BJ (cell line): ENCODE data around the gene CLCN1. TPM values are rescaled to one million over a fixed set of nuclear protein-coding genes. Genes with fewer than 3 reads are reported as not detected.

Source experiments
- CTCF ChIA-PET: fragments of 350-600 bp; formaldehyde crosslinking; extraction: SDS; loops from one replicate; lab custom pipeline; 2021; ENCODE audit warnings: antibody characterized with exemption, inconsistent platforms; lab: Yijun Ruan, JAX
- POLR2A ChIA-PET: fragments of 300-600 bp; sonication (Branson Sonifier 250); formaldehyde crosslinking; extraction: SDS; loops from one replicate; lab custom pipeline; 2021; ENCODE audit warnings: antibody characterized with exemption; lab: Charles Lee
- DNase-seq: peaks from one replicate; pipeline ENCODE4 v3.0.0-alpha.2; 2011; ENCODE audit warnings: low read depth
- H3K27me3 ChIP-seq: 2 replicates; pipeline ENCODE4 v1.6.0; 2011; ENCODE audit warnings: low read length; ENCODE audit not compliant: control insufficient read depth, insufficient read depth
- H3K36me3 ChIP-seq: 2 replicates; pipeline ENCODE4 v1.5.1; 2011; ENCODE audit warnings: low read length; ENCODE audit not compliant: control insufficient read depth, insufficient read depth
- H3K4me3 ChIP-seq: 2 replicates; pipeline ENCODE4 v1.5.1; 2011; ENCODE audit warnings: low read depth, mild to moderate bottlenecking, control low read depth, low read length
- CTCF ChIP-seq: IDR thresholded peaks from 2 replicates; pipeline ENCODE4 v1.5.1; 2011; ENCODE audit warnings: low read depth, mild to moderate bottlenecking, control low read depth, inconsistent platforms, low read length, moderate library complexity; ENCODE audit not compliant: insufficient read depth
- polyA plus RNA-seq: library from polyadenylated mRNA; depleted of rRNA; stranded (reverse); fragments of >200 nt; gene quantifications from 2 replicates; pipeline ENCODE4 v1.2.3, GENCODE V29; 2011

CLCN1 gene
- polyA plus RNA-seq, 1 experiment: not detected

GRCh38 chr7:143396182-143396581, 80.3 kb downstream of the CLCN1 start:
- DNase-seq: no peak
- Histone ChIP-seq H3K36me3 (peaks cover 8% of the 10 kb centered on the region), H3K4me3 (no peak overlapping the region), H3K27me3 (no peaks in the 10 kb centered on the region)
- TF ChIP-seq CTCF: no peak
- ChIA-PET CTCF (interaction anchor here (0.7 to 2.6 kb wide), 7 partner anchors 8 to 50 kb away, joined by 3 to 7 read pairs (median 4); no protein-coding TSS in a partner anchor), POLR2A (interaction anchor here (1.0 kb wide), 1 partner anchor 12 kb away, joined by 4 read pairs; no protein-coding TSS in a partner anchor)

GRCh38 chr7:143396625-143397556, 81.0 kb downstream of the CLCN1 start:
- ChIA-PET CTCF (interaction anchor here (0.7 to 2.6 kb wide), 6 partner anchors 13 to 98 kb away, joined by 3 to 7 read pairs (median 4); no protein-coding TSS in a partner anchor), POLR2A (interaction anchor here (1.0 kb wide), 1 partner anchor 11 kb away, joined by 4 read pairs; no protein-coding TSS in a partner anchor)
- no peak for DNase-seq
- H3K36me3 ChIP-seq: peaks cover 2% of the 10 kb centered on the region; the same call in 1 of the 2 replicates
- no peaks in the 10 kb centered on the region for H3K27me3 ChIP-seq
- H3K4me3 ChIP-seq: no peak overlapping the region
- TF ChIP-seq CTCF: no peak

- Histone ChIP-seq H3K4me3 (no peak overlapping the region), H3K27me3 (no peaks in the 10 kb centered on the region), H3K36me3 (peaks cover under 1% of the 10 kb centered on the region; the same call in 1 of the 2 replicates)
- ChIA-PET CTCF (interaction anchor here (1.5 kb wide), 1 partner anchor 18 kb away, joined by 4 read pairs; no protein-coding TSS in a partner anchor), POLR2A (no interaction called here)
- no peak for TF ChIP-seq CTCF
- no peak for DNase-seq
Observed at GRCh38 chr7:143397710-143398530, 82.0 kb downstream of the CLCN1 start.

GRCh38 chr7:143398616-143399015, 82.7 kb downstream of the CLCN1 start:
- no peak for TF ChIP-seq CTCF
- CTCF ChIA-PET: interaction anchor here (1.5 kb wide), 1 partner anchor 17 kb away, joined by 4 read pairs; no protein-coding TSS in a partner anchor
- POLR2A ChIA-PET: no interaction called here
- DNase-seq: no peak
- Histone ChIP-seq H3K27me3 (no peaks in the 10 kb centered on the region), H3K36me3 (no peaks in the 10 kb centered on the region), H3K4me3 (no peak overlapping the region)
